G401.6 (cell line): ENCODE results near the gene VTI1A.

Source experiments
- FAIRE-seq: peaks from 2 replicates; lab custom pipeline; 2012; peaks lifted over from hg19 to GRCh38; lab: Jason Lieb, UNC

Gene VTI1A

DNA sequence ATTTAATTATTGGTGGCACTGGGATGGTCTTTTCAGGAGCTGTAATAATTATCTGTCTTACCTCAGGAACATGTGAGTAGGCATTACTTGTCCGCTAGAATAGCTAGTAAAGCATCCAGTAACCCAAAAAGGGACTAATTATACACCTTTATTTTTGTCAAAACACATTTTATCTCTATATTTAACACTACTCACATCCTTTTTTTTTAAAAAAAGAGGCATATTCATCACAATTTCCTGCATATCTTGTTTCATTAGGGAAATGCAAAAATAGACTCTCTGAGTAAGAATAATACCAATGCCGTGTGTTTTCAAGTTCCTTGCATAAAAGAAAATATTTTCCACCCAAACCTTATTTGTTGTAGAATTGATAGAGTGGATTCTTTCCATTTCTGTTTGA, 99.5 kb downstream of the VTI1A start:
- no peak for FAIRE-seq

DNA sequence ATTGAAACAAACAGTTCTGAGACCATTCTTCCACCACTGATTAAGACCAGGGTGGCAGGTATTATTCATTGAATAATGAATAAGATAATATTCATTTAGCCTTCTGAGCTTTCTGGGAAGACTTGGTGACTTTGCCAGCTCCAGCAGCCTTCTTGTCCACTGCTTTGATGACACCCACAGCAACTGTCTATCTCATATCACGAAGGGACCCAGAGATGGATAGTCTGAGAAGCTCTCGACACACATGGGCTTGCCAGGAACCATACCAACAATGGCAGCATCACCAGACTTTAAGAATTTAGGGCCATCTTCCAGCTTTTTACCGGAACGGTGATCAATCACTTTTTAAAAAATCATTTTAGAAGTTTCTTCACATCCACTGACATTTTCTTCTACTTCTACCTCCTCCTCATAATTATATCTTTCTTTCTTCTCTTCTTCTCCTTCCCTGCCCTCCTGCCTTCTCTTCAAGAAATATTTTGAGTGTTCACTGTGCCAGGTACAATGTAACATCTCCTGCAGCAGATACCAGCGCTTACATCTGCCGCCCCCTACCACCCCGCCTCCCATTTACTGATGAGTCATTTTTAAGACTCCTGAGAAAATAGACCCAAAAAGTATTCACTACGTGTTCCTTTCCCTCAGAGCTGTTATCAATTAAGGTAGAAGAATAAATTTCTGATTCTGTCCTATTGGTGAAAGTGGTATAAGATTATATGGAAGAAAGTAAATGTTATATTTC, 101.7 kb downstream of the VTI1A start:
- FAIRE-seq, result no peak

DNA sequence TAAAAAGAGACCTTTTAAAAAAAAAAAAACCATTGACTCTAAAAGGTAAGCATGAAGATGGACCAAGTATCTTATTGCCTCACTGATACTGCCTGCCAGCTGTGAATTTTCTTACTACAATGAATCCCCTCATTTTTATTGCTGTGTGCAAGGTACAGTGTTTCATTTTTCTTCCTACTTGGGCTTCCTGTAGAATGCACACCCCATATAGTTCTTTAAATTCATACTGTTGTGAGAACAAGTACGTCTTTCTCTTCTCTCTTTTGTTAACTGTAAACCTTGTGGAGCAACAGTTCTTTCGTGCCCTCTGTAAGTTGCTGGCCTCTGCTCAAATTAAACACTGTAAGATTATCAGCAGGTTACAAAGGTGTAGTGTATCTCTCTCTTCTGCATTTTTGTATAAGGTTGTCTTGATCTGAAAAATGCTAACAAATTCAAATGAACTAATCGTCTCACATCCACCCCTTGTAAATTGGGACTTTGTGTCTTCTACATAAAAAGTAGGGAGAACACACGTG, 105.6 kb downstream of the VTI1A start:
- FAIRE-seq, result no peak

DNA sequence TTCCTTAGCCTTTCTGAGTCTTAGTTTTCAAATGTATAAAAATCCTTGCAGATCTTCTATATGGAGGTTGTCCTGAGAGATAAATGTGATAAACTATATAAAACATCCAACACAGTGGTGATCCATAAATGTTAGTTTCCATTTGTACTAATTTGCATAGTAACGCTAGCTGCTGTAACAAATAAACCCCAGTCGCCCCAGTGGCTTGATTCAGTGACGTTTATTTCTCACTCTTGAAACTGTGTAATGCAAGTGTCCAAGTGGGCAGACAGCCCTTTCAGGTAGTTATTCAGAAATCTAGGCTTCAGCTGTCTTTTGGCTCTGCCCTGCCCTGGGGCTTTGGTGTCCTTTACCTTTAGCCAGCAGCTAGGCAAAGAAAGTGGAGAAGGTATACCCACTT, 106.3 kb downstream of the VTI1A start:
- no peak for FAIRE-seq

DNA sequence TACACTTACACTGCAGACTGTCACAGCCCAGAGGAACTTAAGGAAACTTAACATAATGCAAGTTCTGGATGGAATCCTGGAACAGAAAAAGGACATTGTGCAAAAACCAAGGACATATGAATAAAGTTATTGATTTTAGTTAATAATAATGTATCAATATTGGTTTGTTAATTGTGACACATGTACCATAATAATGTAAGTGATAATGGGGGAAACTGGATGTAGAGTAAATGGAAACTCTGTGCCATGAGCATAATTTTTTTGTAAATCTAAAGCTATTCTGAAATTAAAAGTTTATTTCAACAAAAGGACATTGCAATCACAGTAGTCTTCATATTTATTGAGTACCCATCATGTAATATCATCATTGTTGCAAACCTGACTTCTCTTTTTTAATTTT, 107.2 kb downstream of the VTI1A start:
- FAIRE-seq, result no peak

DNA sequence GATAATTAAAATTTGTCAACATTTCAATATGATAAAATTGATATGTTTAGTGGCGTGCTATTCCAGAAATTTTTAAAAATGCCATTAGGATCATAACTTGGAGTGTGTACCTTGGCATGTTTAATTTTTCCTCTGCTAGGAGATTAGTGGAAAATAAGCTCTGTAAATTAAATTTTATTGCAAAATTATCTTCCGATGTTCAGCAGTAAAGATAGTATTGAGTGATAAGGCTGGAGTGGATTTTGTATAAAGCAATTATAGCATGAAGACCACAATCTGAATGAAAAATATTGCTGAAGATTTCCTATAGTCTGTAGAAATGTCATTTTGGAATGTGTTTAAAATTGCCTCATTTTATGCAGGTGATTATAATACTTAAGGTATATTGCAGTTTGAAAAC, 110.2 kb downstream of the VTI1A start:
- no peak for FAIRE-seq

DNA sequence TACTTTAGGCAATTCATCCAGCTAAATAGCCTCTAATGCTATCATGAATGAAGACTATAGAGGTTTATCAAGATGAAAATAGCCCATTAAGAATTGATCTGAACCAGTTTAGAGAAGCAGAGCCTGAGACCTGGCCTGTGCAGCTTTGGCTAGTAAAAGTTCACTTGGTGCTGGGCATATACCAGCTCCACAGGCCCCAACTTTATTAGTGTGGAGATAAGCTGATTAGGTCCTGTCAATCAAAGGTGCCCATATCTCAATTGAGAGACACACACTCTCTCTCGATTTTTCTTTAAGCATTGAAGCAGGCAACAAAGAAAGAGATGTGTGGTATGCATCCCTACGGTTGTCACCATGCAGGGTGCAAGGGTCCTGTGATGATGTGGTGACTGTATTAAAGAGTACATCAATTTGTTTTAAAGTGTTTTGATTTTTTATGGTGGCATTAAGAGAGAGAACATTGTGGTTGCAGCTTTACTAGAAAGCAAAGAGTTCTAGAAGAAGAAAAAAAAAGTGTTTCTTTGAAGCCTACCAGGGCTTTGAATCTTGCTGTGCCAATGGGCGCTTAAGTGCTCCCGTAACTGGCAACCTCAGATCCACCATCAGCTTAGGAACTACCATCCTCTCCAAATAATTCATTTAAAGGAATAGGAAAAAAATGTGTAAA, 111.6 kb downstream of the VTI1A start:
- FAIRE-seq, result no peak

DNA sequence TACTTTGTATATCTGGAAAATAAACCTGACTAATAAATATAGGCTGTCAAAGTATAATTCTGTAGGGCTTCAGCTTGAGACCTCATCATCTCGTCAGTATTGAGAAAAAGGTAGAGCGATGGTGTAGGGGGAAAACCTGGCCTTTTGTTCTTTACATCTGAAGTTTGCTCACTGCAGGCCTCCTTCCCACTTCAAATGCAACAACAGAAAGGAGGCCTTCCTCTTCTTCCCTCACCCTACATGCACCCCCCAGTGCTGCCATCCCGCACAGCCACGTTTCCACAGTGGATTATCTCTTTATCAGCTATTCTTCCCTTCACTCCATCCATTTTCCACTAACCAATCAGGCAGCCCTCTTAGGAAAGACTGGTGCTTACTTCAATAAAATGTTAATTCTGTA, 112.3 kb downstream of the VTI1A start:
- no peak for FAIRE-seq

DNA sequence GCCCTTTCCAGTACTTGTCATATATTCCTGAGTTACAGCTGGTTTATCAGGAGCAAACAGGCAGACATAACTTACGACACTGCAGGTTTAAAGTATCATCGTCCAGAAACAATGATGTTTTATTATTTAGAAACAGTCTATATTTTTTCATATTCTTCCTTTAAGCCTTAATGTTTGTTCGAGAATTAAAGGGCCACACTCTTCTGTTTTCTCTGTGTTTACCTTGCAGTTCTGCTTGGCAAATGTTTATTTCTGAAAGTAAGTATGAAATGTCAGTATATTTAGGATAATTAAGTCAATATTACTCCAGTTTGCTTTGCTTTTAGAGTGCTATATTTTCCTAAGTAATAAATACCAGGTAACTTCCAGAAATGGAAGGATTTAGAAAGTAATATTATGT, 115.1 kb downstream of the VTI1A start:
- FAIRE-seq, result no peak

DNA sequence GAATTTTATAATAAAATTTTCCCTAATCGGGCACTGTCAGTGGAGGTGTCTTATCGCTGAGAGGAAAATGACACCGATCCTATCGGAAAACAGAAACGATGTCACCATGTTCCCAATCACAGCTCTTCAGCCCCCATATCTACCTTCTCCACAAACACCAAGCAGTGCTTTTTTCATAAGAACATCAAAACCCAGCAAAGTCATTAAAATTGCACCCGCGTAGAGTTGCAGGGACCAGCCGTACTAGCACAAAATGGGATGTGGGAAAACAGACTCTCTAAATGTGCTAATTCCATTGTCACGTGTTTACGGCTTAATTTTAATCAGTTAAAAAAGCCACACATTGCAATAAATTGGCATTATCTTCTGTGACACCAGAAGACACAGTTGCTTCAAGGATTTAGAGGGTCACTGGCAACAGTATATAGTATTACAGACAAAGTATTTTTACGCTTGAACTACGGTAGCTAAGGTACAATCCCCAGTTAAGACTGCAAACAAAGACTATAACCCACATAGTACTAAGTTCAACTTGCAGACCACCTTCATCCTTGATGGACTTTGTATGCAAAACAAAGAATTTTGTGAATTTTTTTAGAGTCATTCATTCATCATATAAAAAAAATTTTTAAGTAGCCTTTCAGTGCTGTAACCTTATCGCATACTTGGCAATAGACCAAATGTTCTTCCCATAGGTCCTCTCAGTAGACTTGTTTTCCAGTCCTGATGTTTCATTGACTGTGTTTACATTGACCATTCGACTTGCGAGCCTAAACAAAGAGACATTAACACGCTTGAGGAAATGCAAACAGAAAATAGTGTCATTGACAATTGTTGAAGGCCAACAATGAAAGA, 116.0 kb downstream of the VTI1A start:
- no peak for FAIRE-seq

DNA sequence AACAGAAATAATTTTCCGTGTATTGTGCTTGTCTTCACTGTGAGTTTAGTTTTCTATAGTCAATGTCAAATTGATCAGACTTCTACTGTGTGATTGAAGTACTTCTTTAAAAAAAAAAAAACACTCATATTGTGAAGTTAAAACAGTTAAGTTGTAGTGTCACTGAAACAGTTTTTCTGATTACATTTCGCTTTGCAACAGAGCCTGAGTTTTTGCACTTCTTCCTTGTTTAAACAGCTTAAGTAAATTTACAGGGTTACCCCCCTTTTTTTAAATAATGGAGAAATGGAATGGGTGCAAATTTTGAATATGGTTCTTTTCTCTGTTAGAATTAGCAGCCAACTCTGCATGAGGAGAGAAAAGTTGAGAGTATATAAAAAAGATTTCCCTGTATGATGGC, 117.3 kb downstream of the VTI1A start:
- FAIRE-seq, result no peak

DNA sequence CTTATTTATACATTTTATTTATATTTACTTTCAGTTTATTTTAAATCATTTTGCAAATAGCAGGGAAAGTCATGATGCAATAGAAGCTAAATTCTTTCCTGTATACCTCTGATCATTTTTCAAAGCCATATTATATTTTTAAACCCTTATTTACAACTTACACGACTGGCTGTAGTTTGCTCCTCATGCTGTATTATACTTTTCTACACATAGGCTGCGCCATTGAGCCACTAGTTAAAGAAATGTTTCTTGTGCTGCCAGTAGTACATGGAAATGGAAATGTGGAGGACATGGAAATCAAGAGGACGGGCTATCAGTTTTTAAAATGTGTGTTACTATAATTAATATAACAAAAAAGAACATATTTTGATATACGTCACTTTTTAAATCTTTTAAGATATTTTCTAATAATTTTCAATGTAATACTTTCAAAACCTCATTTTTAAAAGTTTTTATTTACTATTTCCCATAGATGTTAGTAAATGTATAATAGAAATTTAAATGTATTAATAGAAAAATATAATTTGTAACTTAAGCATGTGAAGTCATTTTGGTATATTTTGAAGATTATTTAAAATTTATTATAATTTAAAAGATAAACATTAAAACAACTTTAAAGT, 118.5 kb downstream of the VTI1A start:
- FAIRE-seq, result peak; percentile 97

DNA sequence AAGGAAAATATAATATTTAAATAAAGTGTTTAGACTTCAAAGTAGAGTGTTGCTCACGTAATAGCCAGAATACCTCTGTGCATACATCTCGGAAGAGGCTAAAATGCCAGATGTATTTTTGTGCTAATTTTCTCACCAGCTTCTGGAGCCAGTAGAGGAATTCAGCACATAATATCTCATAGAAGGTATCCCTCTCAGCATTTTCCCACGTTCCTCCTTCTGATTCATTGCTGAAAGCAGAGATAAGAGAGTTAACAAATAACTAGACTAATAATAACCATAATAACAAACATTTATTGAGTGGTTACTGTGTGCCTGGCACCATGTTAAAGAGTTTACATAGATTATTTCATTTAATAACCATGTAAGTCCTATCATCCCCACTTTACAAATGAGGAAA, 123.6 kb downstream of the VTI1A start:
- FAIRE-seq, result no peak

DNA sequence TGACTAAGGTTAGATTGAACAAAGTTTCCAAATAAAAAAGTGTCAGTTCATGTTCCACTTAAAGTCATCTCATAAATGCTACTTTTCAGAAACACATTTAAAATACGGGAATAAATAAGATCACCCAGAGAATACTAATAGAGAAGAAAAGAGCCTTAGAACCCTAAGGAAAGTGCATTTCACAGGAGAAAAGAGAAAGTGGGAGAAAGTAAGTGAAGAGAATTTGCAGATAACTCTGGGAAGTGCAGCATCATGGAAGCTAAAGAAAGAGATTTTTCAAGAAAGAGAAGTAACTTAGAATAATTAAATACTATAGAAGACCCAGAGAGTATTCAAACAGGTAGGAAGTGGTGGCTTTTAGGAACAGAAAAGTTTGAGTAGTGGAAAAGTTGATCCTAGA, 132.6 kb downstream of the VTI1A start:
- no peak for FAIRE-seq

DNA sequence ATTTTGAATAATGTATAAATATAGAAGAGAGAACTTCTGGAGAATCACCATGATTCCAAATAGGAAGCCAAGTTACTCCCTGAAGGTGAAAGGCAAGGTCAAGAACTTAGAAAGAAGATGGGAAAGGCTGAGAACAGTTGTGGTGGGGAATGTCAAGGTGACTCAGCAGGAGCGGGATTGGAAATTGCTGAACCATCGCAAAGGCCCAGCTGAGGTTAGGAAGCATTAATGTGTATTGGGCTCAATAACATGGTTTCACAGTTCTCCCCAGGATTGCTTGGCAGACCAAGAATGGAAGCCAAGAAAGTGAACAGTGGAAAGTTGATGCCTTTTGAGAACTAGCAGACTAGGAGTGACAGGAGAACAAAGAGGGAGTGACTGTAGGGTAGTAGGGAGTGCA, 133.3 kb downstream of the VTI1A start:
- FAIRE-seq, result no peak

DNA sequence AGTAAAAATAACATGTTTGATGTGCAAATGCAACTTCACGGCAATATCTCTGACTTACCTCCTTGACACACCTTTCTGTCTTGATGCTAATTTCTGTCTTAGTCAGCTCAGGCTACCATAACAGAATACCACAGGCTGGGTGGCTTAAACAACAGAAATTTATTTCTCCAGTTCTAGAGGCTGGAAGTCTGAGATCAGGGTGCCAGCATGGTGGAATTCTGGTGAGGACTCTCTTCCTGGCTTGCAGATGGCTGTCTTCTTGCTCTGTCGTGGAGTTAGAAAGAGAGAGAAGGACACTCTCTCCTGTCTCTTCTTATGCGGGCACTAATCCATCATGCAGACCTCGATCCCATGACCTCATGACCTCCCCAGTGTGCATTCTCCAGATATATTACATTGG, 134.9 kb downstream of the VTI1A start:
- no peak for FAIRE-seq

DNA sequence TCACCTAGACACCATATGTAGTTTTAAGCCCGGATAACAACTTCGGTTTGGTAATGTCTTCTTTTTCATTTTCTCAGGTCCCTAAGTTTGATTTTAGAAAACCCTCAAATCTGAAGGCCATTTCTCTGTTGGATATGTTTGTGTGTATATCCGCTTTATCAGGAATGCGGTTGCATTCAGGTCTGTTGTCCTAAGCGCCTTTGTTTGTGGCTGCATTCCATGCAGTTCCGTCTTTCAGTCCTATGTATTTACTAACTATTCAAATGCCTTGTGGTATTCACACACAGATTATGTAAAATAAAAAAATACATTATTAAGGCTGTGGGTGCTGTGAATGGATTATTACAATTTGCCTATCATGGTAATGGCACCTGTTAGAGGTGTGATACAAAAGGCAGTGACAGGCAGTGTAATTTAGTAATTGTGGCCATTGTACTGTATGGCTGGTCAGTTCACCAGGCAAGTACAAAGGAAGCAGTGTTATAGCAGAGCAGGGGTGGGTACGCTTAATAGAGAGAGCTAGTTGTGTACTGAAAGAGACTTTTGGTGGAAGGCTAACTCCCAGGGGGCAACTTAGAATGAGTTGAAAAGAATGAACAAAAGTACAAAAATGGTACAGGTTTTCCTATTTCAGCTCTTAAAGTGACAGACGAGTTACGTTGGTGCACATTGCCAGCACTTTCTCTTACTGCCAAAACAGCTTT, 136.4 kb downstream of the VTI1A start:
- no peak for FAIRE-seq

DNA sequence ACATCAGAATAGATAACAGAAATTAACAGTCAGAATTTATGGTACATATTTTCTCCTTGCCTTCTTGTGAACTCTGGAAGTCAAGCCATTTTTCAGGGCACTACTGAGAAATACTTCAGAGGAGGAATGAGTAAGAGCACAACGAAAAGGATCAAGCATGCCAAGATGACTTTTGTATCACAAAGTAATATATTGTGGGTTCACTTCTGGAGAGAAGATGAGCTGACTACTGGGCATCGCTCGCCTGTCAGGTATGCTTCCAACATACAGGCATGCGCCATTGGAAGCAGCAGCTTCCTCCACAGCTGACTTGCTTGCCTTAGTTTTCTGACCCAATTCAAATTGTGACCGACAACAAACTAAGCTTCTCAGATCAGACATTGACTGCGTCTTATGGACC, 137.3 kb downstream of the VTI1A start:
- FAIRE-seq, result no peak

DNA sequence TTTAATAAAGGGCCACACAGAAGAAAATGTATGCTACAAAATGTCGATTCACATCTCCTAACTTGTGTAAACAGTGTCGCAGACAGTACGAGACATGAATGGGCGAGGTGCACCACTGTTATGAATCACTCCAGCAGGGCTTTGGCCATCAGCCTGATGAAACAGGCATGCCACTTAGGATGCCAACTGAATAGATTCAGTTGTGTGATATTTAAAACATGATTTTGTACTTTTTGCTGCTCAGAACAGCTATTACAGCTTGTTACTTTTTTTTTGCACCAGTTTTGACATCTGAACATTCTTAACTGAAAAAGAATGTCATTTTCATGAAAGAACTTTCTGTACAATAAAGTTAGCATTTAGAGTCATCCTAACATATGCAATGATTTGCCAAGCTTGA, 138.1 kb downstream of the VTI1A start:
- no peak for FAIRE-seq

DNA sequence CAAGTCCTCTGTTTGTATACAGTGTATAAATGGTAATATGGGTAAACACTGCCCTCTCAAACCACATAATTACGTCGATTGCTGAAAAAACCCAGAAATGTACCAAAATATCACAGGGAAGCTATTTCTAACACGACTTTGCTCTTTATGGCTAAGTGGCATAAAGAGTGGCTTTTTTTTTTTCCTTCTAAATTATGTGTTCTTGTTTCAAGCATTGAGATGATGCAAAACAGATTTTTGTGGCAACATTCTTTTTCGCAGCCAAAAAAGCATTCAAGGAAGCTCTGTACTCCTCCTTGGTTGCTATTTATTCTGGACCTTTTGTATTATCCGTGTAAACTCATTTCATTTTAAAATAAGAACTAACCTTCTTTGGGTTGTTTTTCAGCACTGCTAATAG, 138.9 kb downstream of the VTI1A start:
- FAIRE-seq, result no peak

DNA sequence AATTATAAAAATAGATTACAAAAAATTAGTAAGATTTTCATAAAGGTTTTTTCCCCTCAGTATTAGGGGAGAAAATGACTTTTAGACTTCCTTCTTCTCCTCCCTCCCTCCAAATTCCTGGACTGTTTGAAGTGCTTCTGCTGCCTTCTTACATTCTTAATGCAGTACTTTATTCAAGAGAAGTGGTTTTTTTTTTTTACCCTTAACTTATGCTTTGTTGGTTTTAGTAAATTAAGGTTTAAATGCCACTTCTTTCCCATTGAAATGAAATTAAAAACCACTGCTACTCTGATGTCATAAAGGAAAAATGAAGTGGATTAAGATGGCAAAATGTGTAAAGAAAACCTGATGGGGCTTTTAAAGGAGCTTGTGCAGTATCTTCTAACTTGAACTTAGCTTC, 140.7 kb downstream of the VTI1A start:
- FAIRE-seq, result no peak
